Measurements from ENCODE around the gene CRYGB.
"Not testable (repeated sequence)": the region's sequence is repeated elsewhere in the genome, so short reads cannot be mapped to it uniquely, and the experiment has no call there.

The CRYGB gene

GRCh38 chr2:208099682-208100470 is 46.1 kb downstream of the CRYGB start:
- Histone ChIP-seq H3K27ac (no peak overlapping the region), H3K4me3 (ENCODE audit: low read depth, low read length) (no peak overlapping the region), H3K27me3 (ENCODE audit: insufficient read depth, low read depth, severe bottlenecking) (no peaks in the 10 kb centered on the region), H3K36me3 (no peaks in the 10 kb centered on the region), H3K9me3 (ENCODE audit: severe bottlenecking) (no peaks in the 10 kb centered on the region)
- DNase-seq, result no peak
- no peak for TF ChIP-seq CTCF (IDR thresholded peaks at IDR 0.05; ENCODE audit: low read depth, low read length)

- H3K27me3 ChIP-seq (ENCODE audit: insufficient read depth, low read depth, severe bottlenecking); H3K4me3 ChIP-seq (ENCODE audit: low read depth, low read length); H3K36me3 ChIP-seq; DNase-seq; H3K9me3 ChIP-seq (ENCODE audit: severe bottlenecking); H3K27ac ChIP-seq: not testable (repeated sequence)
Observed at GRCh38 chr2:208098701-208099100, 47.3 kb downstream of the CRYGB start.

- no peaks in the 10 kb centered on the region for H3K9me3 ChIP-seq (ENCODE audit: severe bottlenecking)
- no peak for DNase-seq
- H3K36me3 ChIP-seq, result no peaks in the 10 kb centered on the region
- H3K27ac ChIP-seq, result no peak overlapping the region
- TF ChIP-seq CTCF (IDR thresholded peaks at IDR 0.05; ENCODE audit: low read depth, low read length), result no peak
- no peak overlapping the region for H3K4me3 ChIP-seq (ENCODE audit: low read depth, low read length)
- H3K27me3 ChIP-seq (ENCODE audit: insufficient read depth, low read depth, severe bottlenecking), result no peaks in the 10 kb centered on the region
Observed at GRCh38 chr2:208098267-208098666, 47.7 kb downstream of the CRYGB start.

- Histone ChIP-seq H3K27me3 (ENCODE audit: insufficient read depth, low read depth, severe bottlenecking) (no peaks in the 10 kb centered on the region), H3K9me3 (ENCODE audit: severe bottlenecking) (no peaks in the 10 kb centered on the region), H3K36me3 (no peaks in the 10 kb centered on the region), H3K4me3 (ENCODE audit: low read depth, low read length) (no peak overlapping the region), H3K27ac (no peak overlapping the region)
- no peak for DNase-seq
- TF ChIP-seq CTCF (IDR thresholded peaks at IDR 0.05; ENCODE audit: low read depth, low read length), result no peak
Observed at GRCh38 chr2:208097801-208098200, 48.2 kb downstream of the CRYGB start.

GRCh38 chr2:208097313-208097712 is 48.6 kb downstream of the CRYGB start:
- Histone ChIP-seq H3K27ac (no peak overlapping the region), H3K27me3 (ENCODE audit: insufficient read depth, low read depth, severe bottlenecking) (no peaks in the 10 kb centered on the region), H3K9me3 (ENCODE audit: severe bottlenecking) (no peaks in the 10 kb centered on the region), H3K36me3 (no peaks in the 10 kb centered on the region), H3K4me3 (ENCODE audit: low read depth, low read length) (no peak overlapping the region)
- no peak for DNase-seq
- no peak for TF ChIP-seq CTCF (IDR thresholded peaks at IDR 0.05; ENCODE audit: low read depth, low read length)

GRCh38 chr2:208096080-208096479 is 49.9 kb downstream of the CRYGB start:
- Histone ChIP-seq H3K4me3 (ENCODE audit: low read depth, low read length) (no peak overlapping the region), H3K27ac (no peak overlapping the region), H3K9me3 (ENCODE audit: severe bottlenecking) (no peaks in the 10 kb centered on the region), H3K36me3 (no peaks in the 10 kb centered on the region), H3K27me3 (ENCODE audit: insufficient read depth, low read depth, severe bottlenecking) (no peaks in the 10 kb centered on the region)
- no peak for DNase-seq
- TF ChIP-seq CTCF (IDR thresholded peaks at IDR 0.05; ENCODE audit: low read depth, low read length), result no peak

Data from WERI-Rb-1 (cell line).